H1 (cell line): ENCODE data around the gene KIAA0513. TPM values are rescaled to one million over a fixed set of nuclear protein-coding genes. Genes with fewer than 3 reads are reported as not detected.
"Not testable (repeated sequence)": the region's sequence is repeated elsewhere in the genome, so short reads cannot be mapped to it uniquely, and the experiment has no call there.

ENCODE experiments used
- CTCF ChIA-PET: fragments of 300-600 bp; sonication (Branson Sonifier 250); formaldehyde crosslinking; loops from one replicate; lab custom pipeline; 2021; ENCODE audit not compliant: partially characterized antibody; lab: Charles Lee
- POLR2A ChIA-PET: fragments of 300-600 bp; sonication (Branson Sonifier 250); formaldehyde crosslinking; loops from one replicate; lab custom pipeline; 2021; ENCODE audit warnings: inconsistent platforms; ENCODE audit not compliant: partially characterized antibody; lab: Charles Lee
- DNase-seq, 2 experiments: peaks; one replicate each; pipeline versions ENCODE4 v3.0.0 to v3.0.0-alpha.2; 2010 to 2022; ENCODE audit warnings: low spot score in 2 of 2, low read depth in 1 of 2, mixed read lengths in 1 of 2
- FAIRE-seq: peaks from 2 replicates; lab custom pipeline; 2011; peaks lifted over from hg19 to GRCh38; lab: Jason Lieb, UNC
- H2AFZ ChIP-seq: 2 replicates; pipeline ENCODE4 v1.8.1; 2012; ENCODE audit warnings: low read length, inconsistent platforms
- H2AK5ac ChIP-seq: 2 replicates; pipeline ENCODE4 v1.6.1; 2013; ENCODE audit warnings: low read depth, low read length
- H2BK120ac ChIP-seq: replicated peaks from 2 replicates; pipeline ENCODE3; 2013; ENCODE audit warnings: low read depth, low read length, inconsistent platforms
- H2BK12ac ChIP-seq: 2 replicates; pipeline ENCODE4 v1.6.1; 2013; ENCODE audit warnings: low read depth, low read length
- H2BK15ac ChIP-seq: 2 replicates; pipeline ENCODE4 v1.6.1; 2013; ENCODE audit warnings: low read length
- H2BK20ac ChIP-seq: 2 replicates; pipeline ENCODE4 v1.6.1; 2013; ENCODE audit warnings: low read length
- H2BK5ac ChIP-seq: 2 replicates; pipeline ENCODE4 v1.6.1; 2013; ENCODE audit warnings: low read depth, low read length
- H3K14ac ChIP-seq: 2 replicates; pipeline ENCODE4 v1.6.1; 2013; ENCODE audit warnings: inconsistent platforms; ENCODE audit not compliant: insufficient read length
- H3K18ac ChIP-seq: 2 replicates; pipeline ENCODE4 v1.6.1; 2013; ENCODE audit warnings: low read length; ENCODE audit errors: extremely low read depth
- H3K23ac ChIP-seq: 2 replicates; pipeline ENCODE4 v1.6.1; 2013; ENCODE audit warnings: inconsistent platforms; ENCODE audit not compliant: insufficient read length
- H3K23me2 ChIP-seq: 2 replicates; pipeline ENCODE4 v1.6.1; 2013; ENCODE audit warnings: low read depth, low read length
- H3K27ac ChIP-seq: 2 replicates; pipeline ENCODE4 v1.6.1; 2011; ENCODE audit warnings: low read depth, low read length, inconsistent platforms
- H3K27me3 ChIP-seq, 4 experiments: replicated peaks in 1 of 4; 1 replicate in 1 of 4; 2 replicates in 3 of 4; pipeline versions ENCODE4 v1.6.1 to v1.8.1; 2011 to 2013; ENCODE audit warnings: low read length in 3 of 4, mild to moderate bottlenecking in 3 of 4, inconsistent platforms in 2 of 4, mixed read lengths in 2 of 4, moderate library complexity in 1 of 4; ENCODE audit not compliant: control insufficient read depth in 3 of 4, insufficient read depth in 3 of 4; ENCODE audit errors: extremely low read depth in 1 of 4
- H3K36me3 ChIP-seq, 4 experiments: 2 replicates each; pipeline versions ENCODE4 v1.6.1 to v1.8.1; 2011 to 2013; ENCODE audit warnings: mild to moderate bottlenecking in 4 of 4, low read length in 3 of 4, moderate library complexity in 2 of 4, control low read depth in 1 of 4, inconsistent platforms in 1 of 4; ENCODE audit not compliant: insufficient read depth in 4 of 4, control insufficient read depth in 2 of 4
- H3K4ac ChIP-seq: replicated peaks from 2 replicates; pipeline ENCODE3; 2013; ENCODE audit warnings: low read length, low read depth, mixed read lengths, inconsistent platforms; ENCODE audit not compliant: insufficient read length
- H3K4me1 ChIP-seq, 4 experiments: replicated peaks in 1 of 4; 1 replicate in 1 of 4; 2 replicates in 3 of 4; pipeline versions ENCODE4 v1.6.1 to v1.8.1; 2011 to 2013; ENCODE audit warnings: low read length in 3 of 4, inconsistent platforms in 2 of 4, mixed read lengths in 1 of 4; ENCODE audit not compliant: insufficient read depth in 4 of 4, control insufficient read depth in 3 of 4
- H3K4me2 ChIP-seq, 2 experiments: 2 replicates each; pipeline versions ENCODE4 v1.6.1 to v1.8.1; 2011 to 2013; ENCODE audit warnings: low read depth in 2 of 2, low read length in 2 of 2, control low read depth in 1 of 2, inconsistent platforms in 1 of 2, mild to moderate bottlenecking in 1 of 2; ENCODE audit not compliant: insufficient read depth in 1 of 2
- H3K4me3 ChIP-seq, 4 experiments: fragments of 200-600, 300-600 bp in 1 of 4; sonication (generic), shearing (Covaris generic), sonication (Bioruptor Twin) in 1 of 4; 2 replicates each; pipeline versions ENCODE4 v1.5.1 to v1.8.1; 2011 to 2016; ENCODE audit warnings: low read length in 4 of 4, low read depth in 3 of 4, control low read depth in 2 of 4, inconsistent platforms in 2 of 4, mild to moderate bottlenecking in 2 of 4, mixed read lengths in 1 of 4, moderate library complexity in 1 of 4; ENCODE audit not compliant: insufficient read depth in 2 of 4; ENCODE audit errors: extremely low read depth in 1 of 4
- H3K56ac ChIP-seq: replicated peaks from 2 replicates; pipeline ENCODE3; 2013; ENCODE audit warnings: low read depth, mild to moderate bottlenecking, mixed read lengths, low read length, inconsistent platforms; ENCODE audit not compliant: insufficient read length
- H3K79me1 ChIP-seq: 2 replicates; pipeline ENCODE4 v1.6.1; 2013; ENCODE audit warnings: low read depth, low read length, control low read depth
- H3K79me2 ChIP-seq, 2 experiments: 2 replicates each; pipeline versions ENCODE4 v1.6.1 to v1.8.1; 2012 to 2013; ENCODE audit warnings: low read length in 2 of 2, mild to moderate bottlenecking in 2 of 2, inconsistent platforms in 1 of 2; ENCODE audit not compliant: insufficient read depth in 2 of 2, control insufficient read depth in 1 of 2
- H3K9ac ChIP-seq, 4 experiments: replicated peaks in 1 of 4; 1 replicate in 1 of 4; 2 replicates in 3 of 4; pipeline versions ENCODE4 v1.6.1 to v1.8.1; 2011 to 2013; ENCODE audit warnings: low read depth in 3 of 4, low read length in 3 of 4, control low read depth in 2 of 4, mild to moderate bottlenecking in 2 of 4, moderate library complexity in 2 of 4, inconsistent platforms in 1 of 4; ENCODE audit errors: extremely low read depth in 1 of 4
- H3K9me3 ChIP-seq, 2 experiments: 2 replicates each; pipeline versions ENCODE4 v1.6.1 to v1.8.1; 2012 to 2013; ENCODE audit warnings: mild to moderate bottlenecking in 2 of 2, moderate library complexity in 2 of 2, control low read depth in 1 of 2, inconsistent platforms in 1 of 2, low read depth in 1 of 2, low read length in 1 of 2, mixed read lengths in 1 of 2; ENCODE audit not compliant: insufficient read depth in 2 of 2
- H4K20me1 ChIP-seq, 2 experiments: replicated peaks in 1 of 2; 2 replicates each; pipeline versions ENCODE3 to v1.8.1; 2011 to 2013; ENCODE audit warnings: inconsistent platforms in 2 of 2, low read length in 2 of 2, mild to moderate bottlenecking in 1 of 2; ENCODE audit not compliant: insufficient read depth in 2 of 2, control insufficient read depth in 1 of 2
- H4K5ac ChIP-seq: 2 replicates; pipeline ENCODE4 v1.6.1; 2013; ENCODE audit warnings: low read length, low read depth, mixed read lengths, inconsistent platforms; ENCODE audit not compliant: insufficient read length
- H4K8ac ChIP-seq: 2 replicates; pipeline ENCODE4 v1.8.0; 2013; ENCODE audit warnings: mild to moderate bottlenecking, moderate library complexity, low read length, inconsistent platforms; ENCODE audit not compliant: insufficient read depth; ENCODE audit errors: extremely low read depth
- H4K91ac ChIP-seq: replicated peaks from 2 replicates; pipeline ENCODE3; 2013; ENCODE audit warnings: low read length, mixed read lengths, inconsistent platforms; ENCODE audit not compliant: insufficient read length
- CREB1 ChIP-seq: IDR thresholded peaks from 2 replicates; pipeline ENCODE4 v1.6.1; 2012; ENCODE audit warnings: inconsistent platforms
- CTCF ChIP-seq, 3 experiments: IDR thresholded peaks; 1 replicate in 2 of 3; 2 replicates in 1 of 3; pipeline versions ENCODE4 v1.5.1 to v1.6.1; 2011; ENCODE audit warnings: low read length in 3 of 3, mild to moderate bottlenecking in 3 of 3, inconsistent platforms in 2 of 3, low read depth in 1 of 3, moderate library complexity in 1 of 3; ENCODE audit not compliant: insufficient read depth in 1 of 3; ENCODE audit errors: control extremely low read depth in 1 of 3
- KDM1A ChIP-seq: fragments of 200-600, 300-600 bp; sonication (generic); IDR thresholded peaks from 2 replicates; pipeline ENCODE4 v1.7.1; 2016; ENCODE audit warnings: mild to moderate bottlenecking, low read length, borderline replicate concordance
- KDM5A ChIP-seq: fragments of 200-600 bp; IDR thresholded peaks from 2 replicates; pipeline ENCODE4 v1.7.1; 2012; ENCODE audit warnings: mild to moderate bottlenecking, low read length, inconsistent platforms, mixed read lengths
- MAFK ChIP-seq: IDR thresholded peaks from 2 replicates; pipeline ENCODE4 v1.6.1; 2012; ENCODE audit warnings: low read depth, mild to moderate bottlenecking, improper control_type of control experiment, low read length
- RNF2 ChIP-seq: fragments of 200-900, 300-1000 bp; sonication (generic); IDR thresholded peaks from 2 replicates; pipeline ENCODE4 v1.7.1; 2016; ENCODE audit warnings: borderline replicate concordance, low read depth, mild to moderate bottlenecking, antibody characterized with exemption, low read length; ENCODE audit not compliant: poor library complexity, severe bottlenecking; ENCODE audit errors: missing control alignments
- WGBS, 2 experiments: shearing (Covaris generic) in 1 of 2; methylation state at CpG; one replicate each; pipeline versions ENCODE4 v1.1.6 to v1.1.7; 2013 to 2015; ENCODE audit warnings: low lambda C conversion rate in 2 of 2, mixed read lengths in 2 of 2, inconsistent platforms in 1 of 2, low coverage in 1 of 2, missing lambda C conversion rate in 1 of 2; ENCODE audit not compliant: insufficient replicate concordance in 2 of 2, insufficient coverage in 1 of 2, insufficient read length in 1 of 2; ENCODE audit errors: extremely low coverage in 1 of 2, missing lambda C conversion rate in 1 of 2; 5-methylcytosine and 5-hydroxymethylcytosine counted together
- polyA plus RNA-seq, 7 experiments: library from polyadenylated mRNA; depleted of rRNA in 3 of 7; stranded (reverse) in 5 of 7; unstranded in 2 of 7; fragments of >200 nt in 5 of 7; fragments of 200-250 nt in 2 of 7; gene quantifications; 1 replicate in 5 of 7; 2 replicates in 1 of 7; 4 replicates in 1 of 7; pipeline versions ENCODE4 v1.2.1 to v1.2.3, GENCODE V29; 2011 to 2013; ENCODE audit warnings: missing spikeins in 2 of 7, mixed read lengths in 2 of 7
- total RNA-seq: library from RNA; stranded (reverse); fragmentation: NEBNext Ultra II Directional; extraction: Animal tissue kit (Norgen Biotek cat#: 25700); gene quantifications from 2 replicates; pipeline ENCODE4 v1.2.1, GENCODE V29; 2021

The KIAA0513 gene
- total and polyA plus RNA-seq, 2 of the 8 experiments (the other 6 are each of a cell fraction or from before 2014, with no cell fraction given) = 2.1 to 6.1 TPM

GRCh38 chr16:85120006-85120340 lies 92.4 kb downstream of the KIAA0513 start (continued):
- TF ChIP-seq KDM5A (no peak), KDM1A (no peak), MAFK (no peak), RNF2 (no peak), CTCF (IDR thresholded peaks at IDR 0.05; ENCODE audit: control extremely low read depth in 1 of 3, insufficient read depth in 1 of 3, low read depth in 1 of 3, low read length in 3 of 3) (no peak), CREB1 (no peak)

DNA sequence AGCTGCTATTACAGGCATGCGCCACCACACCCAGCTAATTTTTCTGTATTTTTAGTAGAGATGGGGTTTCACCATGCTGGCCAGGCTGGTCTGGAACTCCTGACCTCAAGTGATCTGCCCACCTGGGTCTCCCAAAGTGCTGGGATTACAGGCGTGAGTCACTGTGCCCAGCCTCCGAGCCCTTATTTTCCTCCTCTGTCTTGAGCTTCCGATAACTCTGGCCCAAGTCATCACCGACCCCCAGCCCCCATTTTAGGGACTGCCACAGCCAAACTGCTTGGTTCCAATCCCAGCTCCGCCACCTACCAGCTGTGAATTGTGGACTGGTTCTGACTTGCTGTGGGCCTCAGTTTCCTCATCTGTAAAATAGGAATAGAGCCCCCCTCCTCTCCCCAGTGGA lies 95.8 kb downstream of the KIAA0513 start:
- POLR2A ChIA-PET = interaction anchor here (1.5 kb wide), 2 partner anchors 22 to 36 kb away, joined by 3 to 5 read pairs; no protein-coding TSS in a partner anchor
- not testable (repeated sequence) for H4K20me1 ChIP-seq, H2BK20ac ChIP-seq, H3K4me2 ChIP-seq, H2BK12ac ChIP-seq, H3K27me3 ChIP-seq, H3K14ac ChIP-seq, H3K23ac ChIP-seq, H3K27ac ChIP-seq, H4K91ac ChIP-seq, H3K9ac ChIP-seq, H2BK15ac ChIP-seq, H2BK120ac ChIP-seq, FAIRE-seq, H3K56ac ChIP-seq, H3K9me3 ChIP-seq, H4K5ac ChIP-seq, DNase-seq, H3K4me3 ChIP-seq, H3K36me3 ChIP-seq, H2AK5ac ChIP-seq, H3K23me2 ChIP-seq, H3K79me2 ChIP-seq, H3K79me1 ChIP-seq, H2AFZ ChIP-seq, H2BK5ac ChIP-seq
- 94% methylated on average over 6 of the region's 6 CpGs; no CpG with 5 or more reads in 1 of the 2 experiments for WGBS, 2 experiments
- Histone ChIP-seq H3K18ac (peak overlapping the region; percentile 78; the same call in 1 of the 2 replicates), H4K8ac (peak overlapping the region; percentile 79; the same call in 1 of the 2 replicates), H3K4me1 (peaks cover 4 to 29% (median 12%) of the 10 kb centered on the region in 4 experiments), H3K4ac (peak overlapping the region; percentile 21)
- CTCF ChIA-PET = interaction anchor here (0.7 to 5.6 kb wide), 7 partner anchors 8 to 312 kb away, joined by 3 to 31 read pairs (median 3); no protein-coding TSS in a partner anchor
